A549 (cell line): ENCODE measurements around the gene MAGI1. TPM values are rescaled to one million over a fixed set of nuclear protein-coding genes. Genes with fewer than 3 reads are reported as not detected.

Source experiments
- ATAC-seq, 2 experiments: fragments of 200-7000 bp in 1 of 2; fragments of >200 bp in 1 of 2; cut with Nextera tagmentation in 1 of 2; cut with Tn5 transposase in 1 of 2; 3 replicates each; pipeline versions ENCODE4 v1.8.0 to v1.9.1; 2018 to 2020; ENCODE audit warnings: mild to moderate bottlenecking in 1 of 2, moderate library complexity in 1 of 2
- CTCF ChIA-PET: fragments of 300-600 bp; sonication (Branson Sonifier 250); formaldehyde crosslinking; extraction: SDS; loops from one replicate; lab custom pipeline; 2021; ENCODE audit warnings: antibody characterized with exemption, inconsistent platforms; lab: Yijun Ruan, JAX
- POLR2A ChIA-PET: fragments of 350-600 bp; formaldehyde crosslinking; extraction: SDS; loops from one replicate; lab custom pipeline; 2021; ENCODE audit warnings: antibody characterized with exemption, inconsistent platforms; lab: Yijun Ruan, JAX
- DNase-seq, 2 experiments: peaks; one replicate each; pipeline versions ENCODE4 v3.0.0 to v3.0.0-alpha.2; 2011 to 2016; ENCODE audit warnings: low read depth in 1 of 2, low spot score in 1 of 2
- FAIRE-seq: peaks from 2 replicates; lab custom pipeline; 2011; peaks lifted over from hg19 to GRCh38; lab: Jason Lieb, UNC
- H3K27ac ChIP-seq, 2 experiments: fragments of >200 bp; sonication (Bioruptor Twin); formaldehyde crosslinking; 3 replicates each; pipeline ENCODE4 v1.5.1; 2016 to 2017
- H3K4me1 ChIP-seq: fragments of >200 bp; sonication (Bioruptor Twin); formaldehyde crosslinking; 3 replicates; pipeline ENCODE4 v1.6.1; 2016
- H3K4me2 ChIP-seq: fragments of >200 bp; sonication (Bioruptor Twin); formaldehyde crosslinking; 3 replicates; pipeline ENCODE4 v1.6.1; 2016
- H3K4me3 ChIP-seq: fragments of >200 bp; sonication (Bioruptor Twin); formaldehyde crosslinking; 3 replicates; pipeline ENCODE4 v1.5.1; 2016
- H3K9me3 ChIP-seq: fragments of >200 bp; sonication (Bioruptor Twin); formaldehyde crosslinking; 3 replicates; pipeline ENCODE4 v1.6.1; 2016
- BHLHE40 ChIP-seq: IDR thresholded peaks from 2 replicates; pipeline ENCODE4 v1.6.1; 2012; ENCODE audit warnings: low read depth, low read length, inconsistent platforms
- CEBPB ChIP-seq, 2 experiments: fragments of >200 bp in 1 of 2; sonication (Bioruptor Twin) in 1 of 2; formaldehyde crosslinking in 1 of 2; IDR thresholded peaks; 2 replicates each; pipeline ENCODE4 v1.6.1; 2012 to 2016
- EHMT2 ChIP-seq: fragments of 200-600 bp; sonication (generic); IDR thresholded peaks from 2 replicates; pipeline ENCODE4 v1.6.1; 2016; ENCODE audit warnings: antibody characterized with exemption, low read depth, mild to moderate bottlenecking, moderate library complexity
- EP300 ChIP-seq, 2 experiments: fragments of >200 bp; sonication (Bioruptor Twin); formaldehyde crosslinking; IDR thresholded peaks; 2 replicates in 1 of 2; 3 replicates in 1 of 2; pipeline ENCODE4 v1.6.1; 2016 to 2017
- GATA3 ChIP-seq: IDR thresholded peaks from 2 replicates; pipeline ENCODE4 v1.6.1; 2012; ENCODE audit warnings: borderline replicate concordance
- HOXA7 ChIP-seq: fragments of 250-450 bp; sonication (Bioruptor Pico); IDR thresholded peaks from 2 replicates; pipeline ENCODE4 v1.5.0; 2020; ENCODE audit warnings: mild to moderate bottlenecking, moderate library complexity
- HOXB13 ChIP-seq: fragments of 250-450 bp; sonication (Bioruptor Pico); IDR thresholded peaks from 2 replicates; pipeline ENCODE4 v1.5.0; 2020; ENCODE audit warnings: low read depth, mild to moderate bottlenecking, moderate library complexity
- JUN ChIP-seq, 2 experiments: fragments of >200 bp; sonication (Bioruptor Twin); formaldehyde crosslinking; IDR thresholded peaks; 2 replicates in 1 of 2; 3 replicates in 1 of 2; pipeline ENCODE4 v1.6.1; 2016 to 2017
- MAFK ChIP-seq: fragments of 450-650 bp; IDR thresholded peaks from 2 replicates; pipeline ENCODE4 v1.6.1; 2014; ENCODE audit not compliant: partially characterized antibody
- MYC ChIP-seq: IDR thresholded peaks from 2 replicates; pipeline ENCODE4 v1.6.1; 2012; ENCODE audit warnings: mild to moderate bottlenecking, inconsistent platforms, low read length, improper control_type of control experiment, borderline replicate concordance
- NFE2L2 ChIP-seq: fragments of 150-350 bp; conservative IDR thresholded peaks from 2 replicates; pipeline ENCODE4 v1.6.1; 2014; ENCODE audit warnings: low read length
- NPAS2 ChIP-seq: fragments of 250-450 bp; sonication (Bioruptor Pico); IDR thresholded peaks from 2 replicates; pipeline ENCODE4 v1.8.0; 2022; ENCODE audit warnings: mild to moderate bottlenecking, moderate library complexity, borderline replicate concordance
- NR3C1 ChIP-seq: fragments of >200 bp; sonication (Bioruptor Twin); formaldehyde crosslinking; IDR thresholded peaks from 3 replicates; pipeline ENCODE4 v1.6.1; 2017
- RAD21 ChIP-seq, 2 experiments: fragments of >200 bp in 1 of 2; sonication (Bioruptor Twin) in 1 of 2; formaldehyde crosslinking in 1 of 2; IDR thresholded peaks in 1 of 2; conservative IDR thresholded peaks in 1 of 2; 2 replicates in 1 of 2; 3 replicates in 1 of 2; pipeline ENCODE4 v1.6.1; 2012 to 2018; ENCODE audit warnings: inconsistent platforms in 1 of 2
- RCOR1 ChIP-seq: fragments of 150-350 bp; IDR thresholded peaks from 2 replicates; pipeline ENCODE4 v1.6.1; 2014; ENCODE audit warnings: antibody characterized with exemption, low read length, low read depth
- RFX5 ChIP-seq: fragments of 450-650 bp; IDR thresholded peaks from 2 replicates; pipeline ENCODE4 v1.7.1; 2014; ENCODE audit warnings: antibody characterized with exemption, mild to moderate bottlenecking, moderate library complexity
- TP53 ChIP-seq: fragments of 250-450 bp; sonication (Bioruptor Pico); IDR thresholded peaks from 2 replicates; pipeline ENCODE4 v1.5.0; 2021; ENCODE audit warnings: mild to moderate bottlenecking, moderate library complexity
- ZC3H11A ChIP-seq: fragments of 450-650 bp; IDR thresholded peaks from 2 replicates; pipeline ENCODE4 v1.6.1; 2014; ENCODE audit warnings: antibody characterized with exemption, mild to moderate bottlenecking
- ZSCAN20 ChIP-seq: fragments of 250-450 bp; sonication (Bioruptor Pico); IDR thresholded peaks from 2 replicates; pipeline ENCODE4 v1.8.0; 2022; ENCODE audit warnings: mild to moderate bottlenecking, moderate library complexity
- WGBS: methylation state at CpG from one replicate; pipeline ENCODE4 v1.1.6; 2017; ENCODE audit errors: missing lambda C conversion rate; 5-methylcytosine and 5-hydroxymethylcytosine counted together
- polyA plus RNA-seq, 4 experiments: library from polyadenylated mRNA; depleted of rRNA in 3 of 4; stranded (reverse); fragments of >200 nt; fragmentation: RNase III in 1 of 4; extraction: RNeasy Plus Mini Kit Qiagen cat#74134 plus additional on column Dnase treatment in 1 of 4; gene quantifications; 2 replicates in 3 of 4; 3 replicates in 1 of 4; pipeline ENCODE4 v1.2.3, GENCODE V29; 2011 to 2017
- TF ChIP-seq, protein P1 (sequence below): fragments of 450-650 bp; IDR thresholded peaks from 2 replicates; pipeline ENCODE4 v1.6.1; 2014; ENCODE audit warnings: antibody characterized with exemption
- TF ChIP-seq, protein P2 (sequence below): fragments of >200 bp; sonication (Bioruptor Twin); formaldehyde crosslinking; IDR thresholded peaks from 2 replicates; pipeline ENCODE4 v1.6.1; 2016
- TF ChIP-seq, protein P3 (sequence below): fragments of 250-450 bp; sonication (Bioruptor Pico); IDR thresholded peaks from 2 replicates; pipeline ENCODE4 v1.5.0; 2021; ENCODE audit warnings: mild to moderate bottlenecking, moderate library complexity, borderline replicate concordance

MAGI1 gene
- polyA plus RNA-seq, 2 of the 4 experiments (the other 2 are of a cell fraction) = 4.7 to 6.6 TPM

DNA sequence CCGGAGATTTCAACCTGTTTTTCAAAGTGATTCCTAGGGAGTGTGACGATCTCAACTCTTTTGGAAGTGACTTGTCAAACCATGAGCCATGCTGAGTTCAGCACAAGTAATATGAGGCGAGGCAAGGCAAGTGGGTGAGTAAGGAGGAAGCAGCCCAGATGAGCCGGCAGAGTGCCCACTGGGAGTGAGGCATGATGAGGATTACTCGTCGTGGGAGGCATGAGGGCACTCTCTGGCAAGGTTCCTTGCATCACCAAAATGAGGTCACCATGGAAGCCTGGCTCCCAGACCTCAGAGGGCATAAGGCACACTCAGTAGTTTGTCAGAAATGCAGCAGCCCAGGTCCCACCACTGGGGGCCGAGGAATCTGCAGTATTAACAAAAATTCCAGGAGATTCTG is 636.1 kb downstream of the MAGI1 start (continued):
- no peak for TF ChIP-seq EP300 (IDR thresholded peaks at IDR 0.05)
- TF ChIP-seq, protein P1, sequence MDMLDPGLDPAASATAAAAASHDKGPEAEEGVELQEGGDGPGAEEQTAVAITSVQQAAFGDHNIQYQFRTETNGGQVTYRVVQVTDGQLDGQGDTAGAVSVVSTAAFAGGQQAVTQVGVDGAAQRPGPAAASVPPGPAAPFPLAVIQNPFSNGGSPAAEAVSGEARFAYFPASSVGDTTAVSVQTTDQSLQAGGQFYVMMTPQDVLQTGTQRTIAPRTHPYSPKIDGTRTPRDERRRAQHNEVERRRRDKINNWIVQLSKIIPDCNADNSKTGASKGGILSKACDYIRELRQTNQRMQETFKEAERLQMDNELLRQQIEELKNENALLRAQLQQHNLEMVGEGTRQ = no peak

DNA sequence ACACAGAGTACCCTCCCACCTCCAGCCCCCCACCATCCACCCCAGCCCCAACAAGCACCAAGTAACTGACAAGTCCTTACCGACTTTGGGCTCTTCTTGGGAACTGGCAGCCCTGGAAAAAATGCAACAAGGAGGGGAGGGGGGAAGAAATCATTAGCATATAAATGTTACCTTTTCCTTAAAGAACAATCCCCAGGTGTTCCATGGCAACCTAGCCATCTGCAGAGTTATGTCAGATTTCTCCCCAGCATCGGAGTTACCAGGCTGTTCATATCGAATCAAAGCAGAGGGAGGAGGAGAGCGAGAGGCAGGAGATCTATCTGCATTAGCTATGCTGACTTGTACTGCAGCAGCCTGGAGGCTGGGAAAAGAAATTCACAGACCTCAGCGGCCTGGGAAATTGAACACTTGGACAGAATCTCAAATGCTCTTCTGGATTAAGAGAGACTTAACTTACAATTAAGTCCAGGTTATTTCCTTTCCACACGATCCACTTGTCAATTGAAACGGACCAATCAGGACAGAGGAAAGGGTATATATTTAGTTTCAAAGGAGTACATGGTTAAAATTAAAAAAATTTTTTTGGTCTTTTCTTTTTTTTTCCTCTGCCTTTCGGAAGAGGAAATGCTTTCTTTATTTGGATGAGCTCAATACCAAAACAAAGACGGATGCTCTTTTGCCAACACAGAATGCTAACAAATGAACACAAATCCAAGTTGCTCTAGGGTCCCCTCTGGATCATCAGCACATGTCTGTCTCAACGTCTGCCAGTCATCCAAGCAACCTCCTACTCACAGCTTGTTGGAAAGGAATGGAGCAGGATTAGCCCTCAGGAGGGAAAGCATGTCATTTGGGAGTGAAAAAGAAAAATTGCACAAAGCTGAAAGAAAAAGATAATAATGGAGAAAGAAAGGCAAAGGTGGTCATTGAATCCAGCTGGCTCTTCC is 637.1 kb downstream of the MAGI1 start:
- no peaks in the 10 kb centered on the region for H3K9me3 ChIP-seq
- FAIRE-seq (no peak), DNase-seq (no peak), ATAC-seq (no peak)
- H3K4me2 ChIP-seq = no peak overlapping the region
- H3K4me3 ChIP-seq = no peak overlapping the region
- WGBS = 75% methylated on average over 10 of the region's 10 CpGs
- ChIA-PET POLR2A (no interaction called here), CTCF (no interaction called here)
- peaks cover 8% of the 10 kb centered on the region; the same call in 1 of the 3 replicates for H3K4me1 ChIP-seq
- no peak for TF ChIP-seq CEBPB (IDR thresholded peaks at IDR 0.05)
- TF ChIP-seq NR3C1 = no peak
- TF ChIP-seq, protein P2, sequence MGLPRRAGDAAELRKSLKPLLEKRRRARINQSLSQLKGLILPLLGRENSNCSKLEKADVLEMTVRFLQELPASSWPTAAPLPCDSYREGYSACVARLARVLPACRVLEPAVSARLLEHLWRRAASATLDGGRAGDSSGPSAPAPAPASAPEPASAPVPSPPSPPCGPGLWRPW = no peak
- TF ChIP-seq RCOR1 = no peak
- TF ChIP-seq NPAS2 (CRISPR knock-in tag) = no peak
- no peak for TF ChIP-seq EP300 (IDR thresholded peaks at IDR 0.05)
- TF ChIP-seq RFX5 = no peak
- TF ChIP-seq MYC = no peak
- no peak for TF ChIP-seq HOXA7 (CRISPR knock-in tag)
- TF ChIP-seq RAD21 (conservative IDR thresholded peaks at IDR 0.05 in 1 of 2, IDR thresholded peaks at IDR 0.05 in 1 of 2) = no peak
- TF ChIP-seq ZSCAN20 = no peak
- TF ChIP-seq MAFK = no peak
- no peak for TF ChIP-seq EHMT2
- TF ChIP-seq JUN (IDR thresholded peaks at IDR 0.05) = no peak
- no peak for TF ChIP-seq TP53 (CRISPR knock-in tag)
- no peak for TF ChIP-seq BHLHE40
- no peak for TF ChIP-seq NFE2L2
- TF ChIP-seq, protein P3, sequence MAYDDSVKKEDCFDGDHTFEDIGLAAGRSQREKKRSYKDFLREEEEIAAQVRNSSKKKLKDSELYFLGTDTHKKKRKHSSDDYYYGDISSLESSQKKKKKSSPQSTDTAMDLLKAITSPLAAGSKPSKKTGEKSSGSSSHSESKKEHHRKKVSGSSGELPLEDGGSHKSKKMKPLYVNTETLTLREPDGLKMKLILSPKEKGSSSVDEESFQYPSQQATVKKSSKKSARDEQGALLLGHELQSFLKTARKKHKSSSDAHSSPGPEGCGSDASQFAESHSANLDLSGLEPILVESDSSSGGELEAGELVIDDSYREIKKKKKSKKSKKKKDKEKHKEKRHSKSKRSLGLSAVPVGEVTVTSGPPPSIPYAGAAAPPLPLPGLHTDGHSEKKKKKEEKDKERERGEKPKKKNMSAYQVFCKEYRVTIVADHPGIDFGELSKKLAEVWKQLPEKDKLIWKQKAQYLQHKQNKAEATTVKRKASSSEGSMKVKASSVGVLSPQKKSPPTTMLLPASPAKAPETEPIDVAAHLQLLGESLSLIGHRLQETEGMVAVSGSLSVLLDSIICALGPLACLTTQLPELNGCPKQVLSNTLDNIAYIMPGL (CRISPR knock-in tag) = no peak
- no peak overlapping the region for H3K27ac ChIP-seq

DNA sequence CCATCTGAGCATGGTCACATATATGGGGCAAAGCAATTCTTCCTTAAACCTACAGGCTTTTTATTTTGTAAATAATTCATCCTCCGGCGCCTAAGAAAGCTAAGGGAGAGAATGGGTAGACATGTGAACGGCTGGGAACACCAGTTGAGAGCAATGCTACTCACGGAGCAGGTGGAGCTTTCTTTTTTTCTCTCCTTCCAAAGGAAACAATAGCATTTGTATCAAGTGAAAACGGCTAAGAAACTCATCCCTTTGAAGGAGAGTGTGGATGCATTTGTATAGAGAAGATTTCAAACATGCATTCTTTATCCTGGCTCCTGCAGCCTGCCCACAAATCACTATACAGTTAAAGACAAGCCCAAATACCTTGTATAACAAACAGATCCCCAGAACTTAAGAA is 637.8 kb downstream of the MAGI1 start:
- Histone ChIP-seq H3K27ac (no peak overlapping the region), H3K4me3 (no peak overlapping the region), H3K9me3 (no peaks in the 10 kb centered on the region), H3K4me1 (peaks cover 5% of the 10 kb centered on the region; the same call in 1 of the 3 replicates), H3K4me2 (no peak overlapping the region)
- ATAC-seq = no peak
- ChIA-PET CTCF (no interaction called here), POLR2A (no interaction called here)
- TF ChIP-seq JUN (IDR thresholded peaks at IDR 0.05) = no peak
- TF ChIP-seq HOXB13 = no peak
- TF ChIP-seq GATA3 = no peak
- no peak for TF ChIP-seq ZC3H11A
- no peak for FAIRE-seq
- DNase-seq = no peak
- WGBS = 68% methylated on average over 5 of the region's 5 CpGs
